K562 (cell line): ENCODE data around the gene HES4. TPM values are rescaled to one million over a fixed set of nuclear protein-coding genes. Genes with fewer than 3 reads are reported as not detected.

Source experiments
- ATAC-seq: fragments of 200-7000 bp; cut with Tn5 transposase; 3 replicates; pipeline ENCODE4 v1.9.1; 2020; ENCODE audit warnings: moderate library complexity
- BruUV-seq: library from RNA; stranded (reverse); fragments of 400-500 nt; replicated peaks from 2 replicates; lab custom pipeline; 2021; lab: Mats Ljungman, UMichigan
- CTCF ChIA-PET: fragments of 300-600 bp; formaldehyde crosslinking; extraction: SDS; loops from one replicate; lab custom pipeline; 2021; ENCODE audit warnings: low intra/inter-chr PET ratio; lab: Yijun Ruan, JAX
- POLR2A ChIA-PET: fragments of 300-600, 350-650 bp; sonication (Branson Sonifier 250); formaldehyde crosslinking; extraction: SDS; loops from one replicate; lab custom pipeline; 2021; ENCODE audit warnings: antibody characterized with exemption, inconsistent platforms; lab: Yijun Ruan, JAX
- DNase-seq, 4 experiments: peaks; one replicate each; pipeline versions ENCODE4 v3.0.0 to v3.0.0-alpha.2; 2011 to 2018; ENCODE audit warnings: low spot score in 3 of 4, mixed read lengths in 3 of 4; ENCODE audit errors: extremely low read depth in 1 of 4
- FAIRE-seq: peaks from 2 replicates; lab custom pipeline; 2011; peaks lifted over from hg19 to GRCh38; lab: Jason Lieb, UNC
- H2AFZ ChIP-seq: 2 replicates; pipeline ENCODE4 v1.6.0; 2011; ENCODE audit warnings: low read depth, low read length, control low read depth, inconsistent platforms
- H3K27ac ChIP-seq: fragments of 200-600 bp; 3 replicates; pipeline ENCODE4 v1.8.0; 2011; ENCODE audit warnings: low read depth, mild to moderate bottlenecking, control low read depth, inconsistent platforms, low read length, moderate library complexity, mixed read lengths; ENCODE audit errors: extremely low read depth
- H3K27me3 ChIP-seq, 2 experiments: fragments of 300-600 bp in 1 of 2; 2 replicates in 1 of 2; 3 replicates in 1 of 2; pipeline versions ENCODE4 v1.6.0 to v1.8.0; 2011; ENCODE audit warnings: inconsistent platforms in 2 of 2, low read length in 2 of 2, mild to moderate bottlenecking in 1 of 2, mixed read lengths in 1 of 2, moderate library complexity in 1 of 2; ENCODE audit not compliant: control insufficient read depth in 2 of 2, insufficient read depth in 2 of 2
- H3K36me3 ChIP-seq: fragments of 300-600 bp; 3 replicates; pipeline ENCODE4 v1.8.0; 2011; ENCODE audit warnings: mild to moderate bottlenecking, low read length, inconsistent platforms; ENCODE audit not compliant: control insufficient read depth, insufficient read depth
- H3K4me1 ChIP-seq, 2 experiments: fragments of 200-600 bp in 1 of 2; replicated peaks in 1 of 2; 2 replicates in 1 of 2; 3 replicates in 1 of 2; pipeline versions ENCODE4 v1.5.1 to v1.8.0; 2011; ENCODE audit warnings: inconsistent platforms in 2 of 2, low read length in 2 of 2, mild to moderate bottlenecking in 1 of 2, mixed read lengths in 1 of 2, moderate library complexity in 1 of 2; ENCODE audit not compliant: control insufficient read depth in 2 of 2, insufficient read depth in 2 of 2
- H3K4me2 ChIP-seq: 2 replicates; pipeline ENCODE4 v1.6.1; 2011; ENCODE audit warnings: low read length, control low read depth, inconsistent platforms, mixed read lengths; ENCODE audit not compliant: insufficient read depth
- H3K4me3 ChIP-seq: fragments of 200-600 bp; sonication (generic), shearing (Covaris generic); 2 replicates; pipeline ENCODE4 v1.5.1; 2016; ENCODE audit warnings: control low read depth, inconsistent platforms
- H3K79me2 ChIP-seq: fragments of 200-600 bp; 3 replicates; pipeline ENCODE4 v1.8.0; 2011; ENCODE audit warnings: low read length, inconsistent platforms; ENCODE audit not compliant: control insufficient read depth, insufficient read depth
- H3K9ac ChIP-seq, 2 experiments: 2 replicates each; pipeline versions ENCODE4 v1.6.0 to v1.6.1; 2011; ENCODE audit warnings: low read depth in 2 of 2, low read length in 2 of 2, control low read depth in 1 of 2, inconsistent platforms in 1 of 2, mild to moderate bottlenecking in 1 of 2, mixed read lengths in 1 of 2; ENCODE audit not compliant: insufficient read depth in 1 of 2
- H3K9me1 ChIP-seq: one replicate; pipeline ENCODE4 v1.6.0; 2011; ENCODE audit warnings: inconsistent platforms, mild to moderate bottlenecking, low read length, moderate library complexity; ENCODE audit not compliant: control insufficient read depth, insufficient read depth
- H3K9me3 ChIP-seq: replicated peaks from 2 replicates; pipeline ENCODE4 v1.5.1; 2011; ENCODE audit warnings: low read depth, low read length, inconsistent platforms; ENCODE audit not compliant: control insufficient read depth, insufficient read depth
- H4K20me1 ChIP-seq: replicated peaks from 2 replicates; pipeline ENCODE4 v1.6.1; 2011; ENCODE audit warnings: low read length, inconsistent platforms, mixed read lengths; ENCODE audit not compliant: control insufficient read depth, insufficient read depth
- CEBPG ChIP-seq, 3 experiments: fragments of 200-800 bp in 1 of 3; sonication (Bioruptor generic) in 1 of 3; sonication (generic) in 1 of 3; formaldehyde crosslinking in 1 of 3; IDR thresholded peaks in 2 of 3; conservative IDR thresholded peaks in 1 of 3; 2 replicates each; pipeline versions ENCODE4 v1.6.1 to v1.8.0; 2016 to 2022; ENCODE audit warnings: missing compliant biosample characterization in 2 of 3, missing genetic modification characterization in 2 of 3, mild to moderate bottlenecking in 1 of 3, missing genetic modification reagents in 1 of 3
- COPS2 ChIP-seq: fragments of 450-650 bp; conservative IDR thresholded peaks from 2 replicates; pipeline ENCODE4 v1.6.1; 2016; ENCODE audit warnings: mild to moderate bottlenecking, moderate library complexity
- EP400 ChIP-seq: fragments of 450-650 bp; IDR thresholded peaks from 2 replicates; pipeline ENCODE4 v1.6.1; 2017; ENCODE audit warnings: antibody characterized with exemption, mild to moderate bottlenecking, moderate library complexity
- MAFK ChIP-seq: IDR thresholded peaks from 2 replicates; pipeline ENCODE4 v1.6.1; 2011; ENCODE audit warnings: low read length, improper control_type of control experiment
- MAZ ChIP-seq, 2 experiments: fragments of 450-650 bp in 1 of 2; sonication (generic) in 1 of 2; formaldehyde crosslinking; IDR thresholded peaks in 1 of 2; conservative IDR thresholded peaks in 1 of 2; 2 replicates each; pipeline versions ENCODE4 v1.4.0 to v1.5.0; 2020; ENCODE audit warnings: mild to moderate bottlenecking in 1 of 2, missing genetic modification reagents in 1 of 2
- NFIX ChIP-seq: fragments of 250-450 bp; sonication (Bioruptor Pico); IDR thresholded peaks from 2 replicates; pipeline ENCODE4 v1.4.0; 2020; ENCODE audit warnings: low read depth, mild to moderate bottlenecking, moderate library complexity
- NRF1 ChIP-seq, 2 experiments: fragments of 450-650 bp; IDR thresholded peaks in 1 of 2; conservative IDR thresholded peaks in 1 of 2; 2 replicates each; pipeline ENCODE4 v1.6.1; 2014; ENCODE audit warnings: mild to moderate bottlenecking in 2 of 2
- PHB2 ChIP-seq: fragments of 450-650 bp; IDR thresholded peaks from 2 replicates; pipeline ENCODE4 v1.6.1; 2017; ENCODE audit warnings: low read depth
- SRF ChIP-seq, 2 experiments: fragments of 250-450, 450-650 bp in 1 of 2; sonication (Bioruptor Pico) in 1 of 2; sonication (generic) in 1 of 2; formaldehyde crosslinking; IDR thresholded peaks; 2 replicates each; pipeline versions ENCODE4 v1.5.0 to v1.5.1; 2020 to 2022; ENCODE audit warnings: mild to moderate bottlenecking in 1 of 2, missing genetic modification reagents in 1 of 2
- ZNF175 ChIP-seq: fragments of 200-800 bp; sonication (Bioruptor generic); IDR thresholded peaks from 2 replicates; pipeline ENCODE4 v1.6.1; 2016; ENCODE audit warnings: low read depth, mild to moderate bottlenecking, missing genetic modification characterization, missing compliant biosample characterization
- ZNF282 ChIP-seq: sonication (generic); formaldehyde crosslinking; IDR thresholded peaks from 2 replicates; pipeline ENCODE4 v1.8.1; 2023; ENCODE audit warnings: missing genetic modification reagents
- ZNF384 ChIP-seq: IDR thresholded peaks from 2 replicates; pipeline ENCODE4 v1.6.1; 2012; ENCODE audit warnings: low read depth, low read length, improper control_type of control experiment
- ZNF507 ChIP-seq: conservative IDR thresholded peaks from 2 replicates; pipeline ENCODE4 v1.6.1; 2017; ENCODE audit warnings: missing genetic modification characterization, missing compliant biosample characterization
- ZZZ3 ChIP-seq: fragments of 450-650 bp; IDR thresholded peaks from 2 replicates; pipeline ENCODE4 v1.6.1; 2016; ENCODE audit warnings: antibody characterized with exemption, mild to moderate bottlenecking, moderate library complexity
- WGBS: fragments of 100-300 bp; shearing (Covaris generic); methylation state at CpG from one replicate; pipeline ENCODE4 v1.1.6; 2016; ENCODE audit warnings: low coverage, mixed read lengths; ENCODE audit not compliant: insufficient coverage; ENCODE audit errors: missing lambda C conversion rate; 5-methylcytosine and 5-hydroxymethylcytosine counted together
- in situ Hi-C: fragments of 300-500 bp; cut with MboI; formaldehyde crosslinking; loops from 4 replicates; pipeline ENCODE4 v1.15.0; 2018; ENCODE audit warnings: inconsistent platforms, mixed read lengths
- intact Hi-C: fragments of 100-400 bp; cut with micrococcal nuclease; formaldehyde crosslinking; loops from 2 replicates; pipeline ENCODE4 v1.14.2; 2022
- polyA plus RNA-seq, 8 experiments: library from polyadenylated mRNA; depleted of rRNA in 4 of 8; stranded (reverse) in 5 of 8; unstranded in 3 of 8; fragments of >200 nt; fragmentation: Nextera tagmentation in 2 of 8; fragmentation: Illumina TruSeq in 1 of 8; extraction: Ambion mirVana in 2 of 8; extraction: Trizol in 1 of 8; gene quantifications; 2 replicates each; pipeline versions ENCODE4 v1.2.1 to v1.2.3, GENCODE V29; 2011 to 2014; ENCODE audit warnings: inconsistent platforms in 1 of 8, missing spikeins in 1 of 8
- total RNA-seq, 7 experiments: library from RNA; depleted of rRNA in 6 of 7; stranded (reverse); fragments of >200 nt in 6 of 7; fragmentation: Illumina TruSeq in 2 of 7; extraction: Trizol in 2 of 7; gene quantifications; 2 replicates each; pipeline versions ENCODE4 v1.2.1 to v1.2.3, GENCODE V29; 2011 to 2021; ENCODE audit warnings: low replicate concordance in 1 of 7
- TF ChIP-seq, protein P1 (sequence below): fragments of 450-650 bp; IDR thresholded peaks from one replicate; pipeline ENCODE4 v1.6.1; 2018; ENCODE audit warnings: mild to moderate bottlenecking, moderate library complexity; ENCODE audit not compliant: partially characterized antibody
- TF ChIP-seq, protein P2 (sequence below): fragments of 250-450 bp; sonication (Bioruptor Pico); IDR thresholded peaks from 2 replicates; pipeline ENCODE4 v1.4.0; 2020; ENCODE audit warnings: borderline replicate concordance
- TF ChIP-seq, protein P3 (sequence below): fragments of 450-650 bp; IDR thresholded peaks from 2 replicates; pipeline ENCODE4 v1.6.1; 2016; ENCODE audit warnings: mild to moderate bottlenecking
- TF ChIP-seq, protein P4 (sequence below): sonication (generic); formaldehyde crosslinking; IDR thresholded peaks from 2 replicates; pipeline ENCODE4 v1.9.0; 2022; ENCODE audit warnings: mild to moderate bottlenecking, missing genetic modification reagents

HES4 gene
- total and polyA plus RNA-seq, 9 of the 15 experiments (the other 6 are each of a cell fraction or from before 2014, with no cell fraction given): 0.21 to 43.7 (median 5.3) TPM; not detected in 2

DNA sequence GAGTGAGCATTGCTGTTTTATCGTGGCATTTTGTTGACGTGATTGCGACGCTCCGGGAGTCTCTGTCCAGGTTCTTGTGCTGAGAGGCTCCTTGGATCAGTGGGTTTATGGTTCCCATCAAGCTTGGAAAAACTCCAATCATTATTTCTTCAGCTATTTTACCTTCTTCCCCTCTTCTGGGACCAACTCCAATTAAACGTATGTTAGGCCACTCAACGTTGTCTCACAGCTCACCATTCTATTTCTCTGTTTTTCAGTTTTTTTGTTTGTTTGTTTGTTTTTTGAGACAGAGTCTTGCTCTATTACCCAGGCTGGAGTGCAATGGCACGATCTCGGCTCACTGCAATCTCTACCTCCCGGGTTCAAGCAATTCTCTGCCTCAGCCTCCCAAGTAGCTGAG lies 8.0 kb downstream of the HES4 start:
- in situ Hi-C loops: no loop called here
- H3K4me1 ChIP-seq: peaks cover 0 to 19% of the 10 kb centered on the region in 2 experiments; a peak in 2 of 5 replicates
- H3K27ac ChIP-seq: no peak overlapping the region
- no peaks in the 10 kb centered on the region for H3K9me1 ChIP-seq
- 57% methylated on average over 10 of the region's 10 CpGs for WGBS
- no peaks in the 10 kb centered on the region for H3K79me2 ChIP-seq
- no peak for ATAC-seq
- peaks cover 11 to 18% of the 10 kb centered on the region in 2 experiments; a peak in 4 of 5 replicates for H3K27me3 ChIP-seq
- no peak for FAIRE-seq
- 0 out of 2 replicates have a peak, but pooled peaks cover 3% of the 10 kb centered on the region for H4K20me1 ChIP-seq
- no peak overlapping the region for H3K4me2 ChIP-seq
- no peak for DNase-seq
- intact Hi-C loops: no loop called here
- H3K4me3 ChIP-seq: no peak overlapping the region
- POLR2A ChIA-PET: no interaction called here
- no peak overlapping the region for H2AFZ ChIP-seq
- H3K9me3 ChIP-seq: no peaks in the 10 kb centered on the region
- BruUV-seq: no TSS peak
- H3K9ac ChIP-seq: no peak overlapping the region
- CTCF ChIA-PET: no interaction called here
- H3K36me3 ChIP-seq: no peaks in the 10 kb centered on the region
- TF ChIP-seq ZZZ3 (no peak), MAFK (no peak), MAZ (CRISPR knock-in tag; conservative IDR thresholded peaks at IDR 0.05 in 1 of 2, IDR thresholded peaks at IDR 0.05 in 1 of 2) (no peak), ZNF282 (CRISPR knock-in tag) (no peak), ZNF384 (no peak), EP400 (no peak), CEBPG (CRISPR knock-in tag; IDR thresholded peaks at IDR 0.05) (no peak), CEBPG (tag; conservative IDR thresholded peaks at IDR 0.05 in 1 of 2, IDR thresholded peaks at IDR 0.05 in 1 of 2) (no peak), SRF (CRISPR knock-in tag; IDR thresholded peaks at IDR 0.05) (no peak), ZNF175 (no peak), COPS2 (no peak), NRF1 (conservative IDR thresholded peaks at IDR 0.05 in 1 of 2, IDR thresholded peaks at IDR 0.05 in 1 of 2) (no peak), ZNF507 (no peak), NFIX (CRISPR knock-in tag) (no peak), PHB2 (no peak)
- TF ChIP-seq, protein P1, sequence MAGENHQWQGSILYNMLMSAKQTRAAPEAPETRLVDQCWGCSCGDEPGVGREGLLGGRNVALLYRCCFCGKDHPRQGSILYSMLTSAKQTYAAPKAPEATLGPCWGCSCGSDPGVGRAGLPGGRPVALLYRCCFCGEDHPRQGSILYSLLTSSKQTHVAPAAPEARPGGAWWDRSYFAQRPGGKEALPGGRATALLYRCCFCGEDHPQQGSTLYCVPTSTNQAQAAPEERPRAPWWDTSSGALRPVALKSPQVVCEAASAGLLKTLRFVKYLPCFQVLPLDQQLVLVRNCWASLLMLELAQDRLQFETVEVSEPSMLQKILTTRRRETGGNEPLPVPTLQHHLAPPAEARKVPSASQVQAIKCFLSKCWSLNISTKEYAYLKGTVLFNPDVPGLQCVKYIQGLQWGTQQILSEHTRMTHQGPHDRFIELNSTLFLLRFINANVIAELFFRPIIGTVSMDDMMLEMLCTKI: no peak
- TF ChIP-seq, protein P2, sequence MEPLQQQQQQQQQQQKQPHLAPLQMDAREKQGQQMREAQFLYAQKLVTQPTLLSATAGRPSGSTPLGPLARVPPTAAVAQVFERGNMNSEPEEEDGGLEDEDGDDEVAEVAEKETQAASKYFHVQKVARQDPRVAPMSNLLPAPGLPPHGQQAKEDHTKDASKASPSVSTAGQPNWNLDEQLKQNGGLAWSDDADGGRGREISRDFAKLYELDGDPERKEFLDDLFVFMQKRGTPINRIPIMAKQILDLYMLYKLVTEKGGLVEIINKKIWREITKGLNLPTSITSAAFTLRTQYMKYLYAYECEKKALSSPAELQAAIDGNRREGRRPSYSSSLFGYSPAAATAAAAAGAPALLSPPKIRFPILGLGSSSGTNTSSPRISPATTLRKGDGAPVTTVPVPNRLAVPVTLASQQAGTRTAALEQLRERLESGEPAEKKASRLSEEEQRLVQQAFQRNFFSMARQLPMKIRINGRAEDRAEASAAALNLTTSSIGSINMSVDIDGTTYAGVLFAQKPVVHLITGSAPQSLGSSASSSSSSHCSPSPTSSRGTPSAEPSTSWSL: no peak
- TF ChIP-seq, protein P3, sequence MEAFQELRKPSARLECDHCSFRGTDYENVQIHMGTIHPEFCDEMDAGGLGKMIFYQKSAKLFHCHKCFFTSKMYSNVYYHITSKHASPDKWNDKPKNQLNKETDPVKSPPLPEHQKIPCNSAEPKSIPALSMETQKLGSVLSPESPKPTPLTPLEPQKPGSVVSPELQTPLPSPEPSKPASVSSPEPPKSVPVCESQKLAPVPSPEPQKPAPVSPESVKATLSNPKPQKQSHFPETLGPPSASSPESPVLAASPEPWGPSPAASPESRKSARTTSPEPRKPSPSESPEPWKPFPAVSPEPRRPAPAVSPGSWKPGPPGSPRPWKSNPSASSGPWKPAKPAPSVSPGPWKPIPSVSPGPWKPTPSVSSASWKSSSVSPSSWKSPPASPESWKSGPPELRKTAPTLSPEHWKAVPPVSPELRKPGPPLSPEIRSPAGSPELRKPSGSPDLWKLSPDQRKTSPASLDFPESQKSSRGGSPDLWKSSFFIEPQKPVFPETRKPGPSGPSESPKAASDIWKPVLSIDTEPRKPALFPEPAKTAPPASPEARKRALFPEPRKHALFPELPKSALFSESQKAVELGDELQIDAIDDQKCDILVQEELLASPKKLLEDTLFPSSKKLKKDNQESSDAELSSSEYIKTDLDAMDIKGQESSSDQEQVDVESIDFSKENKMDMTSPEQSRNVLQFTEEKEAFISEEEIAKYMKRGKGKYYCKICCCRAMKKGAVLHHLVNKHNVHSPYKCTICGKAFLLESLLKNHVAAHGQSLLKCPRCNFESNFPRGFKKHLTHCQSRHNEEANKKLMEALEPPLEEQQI: no peak
- TF ChIP-seq, protein P4, sequence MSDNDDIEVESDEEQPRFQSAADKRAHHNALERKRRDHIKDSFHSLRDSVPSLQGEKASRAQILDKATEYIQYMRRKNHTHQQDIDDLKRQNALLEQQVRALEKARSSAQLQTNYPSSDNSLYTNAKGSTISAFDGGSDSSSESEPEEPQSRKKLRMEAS (CRISPR knock-in tag): no peak
